ENCODE results near the gene GPHN. TPM values are rescaled to one million over a fixed set of nuclear protein-coding genes. Genes with fewer than 3 reads are reported as not detected.

The GPHN gene
- total and polyA plus RNA-seq, 10 of the 15 experiments (the other 5 are each of a cell fraction or from before 2014, with no cell fraction given), result 22.3 to 48.8 (median 33.1) TPM

DNA sequence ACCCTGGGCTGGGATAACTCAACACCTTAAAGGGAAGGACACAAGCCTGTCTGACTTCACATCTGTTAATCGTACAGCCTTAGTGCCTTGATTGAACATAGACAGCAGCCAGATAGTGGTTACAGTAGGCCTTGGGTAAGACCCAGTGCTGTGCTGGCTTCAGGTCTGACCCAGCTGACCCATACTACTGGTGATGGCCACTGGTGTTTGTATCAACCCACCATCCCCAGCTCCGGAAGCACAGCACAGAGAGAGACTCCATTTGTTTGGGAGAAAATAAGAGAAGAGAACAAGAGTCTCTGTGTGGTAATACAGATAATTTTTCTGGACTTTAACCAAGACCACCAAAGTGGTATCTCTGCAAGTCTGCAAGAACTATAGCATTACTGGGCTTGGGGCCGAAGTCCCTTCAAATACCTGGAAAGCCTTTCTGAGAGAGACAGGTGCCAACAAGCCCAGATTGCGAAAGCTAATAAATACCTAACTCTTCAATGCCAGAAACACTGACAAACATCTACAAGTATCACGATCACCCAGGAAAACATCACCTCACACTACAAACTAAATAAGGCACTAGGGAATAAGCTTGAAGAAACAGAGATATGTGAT lies 351.2 kb downstream of the GPHN start (continued):
- TF ChIP-seq, protein P1, sequence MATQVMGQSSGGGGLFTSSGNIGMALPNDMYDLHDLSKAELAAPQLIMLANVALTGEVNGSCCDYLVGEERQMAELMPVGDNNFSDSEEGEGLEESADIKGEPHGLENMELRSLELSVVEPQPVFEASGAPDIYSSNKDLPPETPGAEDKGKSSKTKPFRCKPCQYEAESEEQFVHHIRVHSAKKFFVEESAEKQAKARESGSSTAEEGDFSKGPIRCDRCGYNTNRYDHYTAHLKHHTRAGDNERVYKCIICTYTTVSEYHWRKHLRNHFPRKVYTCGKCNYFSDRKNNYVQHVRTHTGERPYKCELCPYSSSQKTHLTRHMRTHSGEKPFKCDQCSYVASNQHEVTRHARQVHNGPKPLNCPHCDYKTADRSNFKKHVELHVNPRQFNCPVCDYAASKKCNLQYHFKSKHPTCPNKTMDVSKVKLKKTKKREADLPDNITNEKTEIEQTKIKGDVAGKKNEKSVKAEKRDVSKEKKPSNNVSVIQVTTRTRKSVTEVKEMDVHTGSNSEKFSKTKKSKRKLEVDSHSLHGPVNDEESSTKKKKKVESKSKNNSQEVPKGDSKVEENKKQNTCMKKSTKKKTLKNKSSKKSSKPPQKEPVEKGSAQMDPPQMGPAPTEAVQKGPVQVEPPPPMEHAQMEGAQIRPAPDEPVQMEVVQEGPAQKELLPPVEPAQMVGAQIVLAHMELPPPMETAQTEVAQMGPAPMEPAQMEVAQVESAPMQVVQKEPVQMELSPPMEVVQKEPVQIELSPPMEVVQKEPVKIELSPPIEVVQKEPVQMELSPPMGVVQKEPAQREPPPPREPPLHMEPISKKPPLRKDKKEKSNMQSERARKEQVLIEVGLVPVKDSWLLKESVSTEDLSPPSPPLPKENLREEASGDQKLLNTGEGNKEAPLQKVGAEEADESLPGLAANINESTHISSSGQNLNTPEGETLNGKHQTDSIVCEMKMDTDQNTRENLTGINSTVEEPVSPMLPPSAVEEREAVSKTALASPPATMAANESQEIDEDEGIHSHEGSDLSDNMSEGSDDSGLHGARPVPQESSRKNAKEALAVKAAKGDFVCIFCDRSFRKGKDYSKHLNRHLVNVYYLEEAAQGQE (IDR thresholded peaks at IDR 0.05; ENCODE audit: low read depth, low read length), result no peak
- TF ChIP-seq PRDM15 (CRISPR knock-in tag; IDR thresholded peaks at IDR 0.05) (no peak), ZNF207 (IDR thresholded peaks at IDR 0.05; ENCODE audit: borderline replicate concordance) (no peak), STAT1 (conservative IDR thresholded peaks at IDR 0.05) (no peak)
- TF ChIP-seq, protein P2, sequence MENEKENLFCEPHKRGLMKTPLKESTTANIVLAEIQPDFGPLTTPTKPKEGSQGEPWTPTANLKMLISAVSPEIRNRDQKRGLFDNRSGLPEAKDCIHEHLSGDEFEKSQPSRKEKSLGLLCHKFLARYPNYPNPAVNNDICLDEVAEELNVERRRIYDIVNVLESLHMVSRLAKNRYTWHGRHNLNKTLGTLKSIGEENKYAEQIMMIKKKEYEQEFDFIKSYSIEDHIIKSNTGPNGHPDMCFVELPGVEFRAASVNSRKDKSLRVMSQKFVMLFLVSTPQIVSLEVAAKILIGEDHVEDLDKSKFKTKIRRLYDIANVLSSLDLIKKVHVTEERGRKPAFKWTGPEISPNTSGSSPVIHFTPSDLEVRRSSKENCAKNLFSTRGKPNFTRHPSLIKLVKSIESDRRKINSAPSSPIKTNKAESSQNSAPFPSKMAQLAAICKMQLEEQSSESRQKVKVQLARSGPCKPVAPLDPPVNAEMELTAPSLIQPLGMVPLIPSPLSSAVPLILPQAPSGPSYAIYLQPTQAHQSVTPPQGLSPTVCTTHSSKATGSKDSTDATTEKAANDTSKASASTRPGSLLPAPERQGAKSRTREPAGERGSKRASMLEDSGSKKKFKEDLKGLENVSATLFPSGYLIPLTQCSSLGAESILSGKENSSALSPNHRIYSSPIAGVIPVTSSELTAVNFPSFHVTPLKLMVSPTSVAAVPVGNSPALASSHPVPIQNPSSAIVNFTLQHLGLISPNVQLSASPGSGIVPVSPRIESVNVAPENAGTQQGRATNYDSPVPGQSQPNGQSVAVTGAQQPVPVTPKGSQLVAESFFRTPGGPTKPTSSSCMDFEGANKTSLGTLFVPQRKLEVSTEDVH (IDR thresholded peaks at IDR 0.05; ENCODE audit: low read depth, partially characterized antibody), result no peak
